Endodermal cell (in vitro differentiated cells): ENCODE results near the gene SYNGAP1. TPM values are rescaled to one million over a fixed set of nuclear protein-coding genes. Genes with fewer than 3 reads are reported as not detected.

ENCODE experiments used
- DNase-seq: peaks from one replicate; pipeline ENCODE4 v3.0.0-alpha.2; 2017
- H3K27ac ChIP-seq: 2 replicates; pipeline ENCODE4 v1.5.1; 2013; ENCODE audit warnings: mild to moderate bottlenecking, low read depth, low read length, moderate library complexity
- H3K27me3 ChIP-seq: 2 replicates; pipeline ENCODE4 v1.6.1; 2013; ENCODE audit warnings: mild to moderate bottlenecking, low read length, moderate library complexity; ENCODE audit not compliant: insufficient read depth, control insufficient read depth, poor library complexity, severe bottlenecking
- H3K36me3 ChIP-seq: 2 replicates; pipeline ENCODE4 v1.7.0; 2013; ENCODE audit warnings: mild to moderate bottlenecking, low read length, moderate library complexity; ENCODE audit not compliant: control insufficient read depth, insufficient read depth
- H3K4me1 ChIP-seq: one replicate; pipeline ENCODE4 v1.7.0; 2013; ENCODE audit warnings: low read length; ENCODE audit not compliant: control insufficient read depth, insufficient read depth
- H3K4me3 ChIP-seq: 2 replicates; pipeline ENCODE4 v1.5.1; 2013; ENCODE audit warnings: mild to moderate bottlenecking, low read length, moderate library complexity
- H3K9ac ChIP-seq: 2 replicates; pipeline ENCODE4 v1.6.1; 2013; ENCODE audit warnings: mild to moderate bottlenecking, low read length, moderate library complexity; ENCODE audit not compliant: poor library complexity, severe bottlenecking; ENCODE audit errors: extremely low read depth
- H3K9me3 ChIP-seq: 2 replicates; pipeline ENCODE4 v1.6.1; 2013; ENCODE audit warnings: mild to moderate bottlenecking, low read length, moderate library complexity; ENCODE audit not compliant: control insufficient read depth
- H3K27ac Mint-ChIP-seq: 2 replicates; pipeline ENCODE4 v1.8.0; 2020; ENCODE audit warnings: mixed read lengths
- H3K27me3 Mint-ChIP-seq: 2 replicates; pipeline ENCODE4 v1.8.0; 2021; ENCODE audit warnings: mild to moderate bottlenecking, mixed read lengths; ENCODE audit not compliant: insufficient read depth
- H3K36me3 Mint-ChIP-seq: 2 replicates; pipeline ENCODE4 v1.8.0; 2020; ENCODE audit warnings: low read depth, mixed read lengths
- H3K4me1 Mint-ChIP-seq: 2 replicates; pipeline ENCODE4 v1.8.0; 2020; ENCODE audit warnings: mixed read lengths
- H3K4me3 Mint-ChIP-seq: 2 replicates; pipeline ENCODE4 v1.8.0; 2020; ENCODE audit warnings: mild to moderate bottlenecking, moderate library complexity, mixed read lengths
- H3K9me3 Mint-ChIP-seq: 2 replicates; pipeline ENCODE4 v1.8.0; 2020; ENCODE audit warnings: mild to moderate bottlenecking, mixed read lengths
- WGBS, 2 experiments: methylation state at CpG; one replicate each; pipeline versions ENCODE4 v1.1.5 to v1.1.7; 2013; ENCODE audit warnings: missing lambda C conversion rate in 2 of 2, mixed read lengths in 1 of 2; ENCODE audit not compliant: insufficient coverage in 1 of 2, insufficient read length in 1 of 2; 5-methylcytosine and 5-hydroxymethylcytosine counted together
- total RNA-seq, 2 donors: library from RNA; stranded (reverse); fragmentation: NEBNext Ultra II Directional in 1 of 2; extraction: Animal tissue kit (Norgen Biotek cat#: 25700) in 1 of 2; gene quantifications; 2 replicates in 1 of 2; 3 replicates in 1 of 2; pipeline ENCODE4 v1.2.1, GENCODE V29; 2021
- TF ChIP-seq, protein P1 (sequence below): fragments of 200-600 bp; sonication (generic); conservative IDR thresholded peaks from 2 replicates; pipeline ENCODE4 v1.5.0; 2021; ENCODE audit warnings: antibody characterized with exemption, mild to moderate bottlenecking

Gene SYNGAP1
- total RNA-seq, 2 donors from 2014 or later = 90.2 to 94.2 TPM

DNA sequence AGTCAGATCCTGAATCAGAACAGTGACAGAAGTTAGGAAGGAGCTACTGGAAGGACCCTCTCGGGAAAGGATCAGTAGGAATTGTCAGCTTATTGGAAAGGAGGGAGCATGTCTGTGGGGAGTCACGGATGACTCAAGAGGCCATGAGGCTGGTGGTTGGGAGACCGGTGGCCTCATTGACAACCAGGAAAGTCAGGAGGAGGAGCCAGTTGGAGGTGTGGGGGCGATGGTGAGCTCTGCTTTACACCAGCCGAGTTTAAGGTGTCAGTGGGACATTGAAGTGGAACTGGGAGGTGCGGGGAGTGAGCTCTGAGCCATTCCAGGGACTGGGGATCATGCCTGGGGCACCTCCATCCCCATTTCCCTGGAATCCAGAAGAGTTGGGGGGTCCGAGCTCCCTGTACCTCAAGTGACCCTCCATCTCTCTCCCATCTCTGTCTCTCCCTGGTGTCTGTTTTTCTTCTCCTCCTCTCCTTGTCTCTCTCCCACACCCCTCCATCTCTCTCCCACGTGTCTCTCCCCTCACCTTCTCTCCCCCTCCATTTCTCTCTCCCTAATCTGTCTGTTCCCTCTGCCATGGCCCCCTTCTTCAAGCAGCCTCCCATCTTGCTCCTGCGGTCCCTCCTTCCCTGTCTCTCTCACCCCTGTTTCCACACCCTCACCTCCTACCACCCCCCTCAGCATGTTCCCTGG, 20.2 kb downstream of the SYNGAP1 start:
- TF ChIP-seq, protein P1, sequence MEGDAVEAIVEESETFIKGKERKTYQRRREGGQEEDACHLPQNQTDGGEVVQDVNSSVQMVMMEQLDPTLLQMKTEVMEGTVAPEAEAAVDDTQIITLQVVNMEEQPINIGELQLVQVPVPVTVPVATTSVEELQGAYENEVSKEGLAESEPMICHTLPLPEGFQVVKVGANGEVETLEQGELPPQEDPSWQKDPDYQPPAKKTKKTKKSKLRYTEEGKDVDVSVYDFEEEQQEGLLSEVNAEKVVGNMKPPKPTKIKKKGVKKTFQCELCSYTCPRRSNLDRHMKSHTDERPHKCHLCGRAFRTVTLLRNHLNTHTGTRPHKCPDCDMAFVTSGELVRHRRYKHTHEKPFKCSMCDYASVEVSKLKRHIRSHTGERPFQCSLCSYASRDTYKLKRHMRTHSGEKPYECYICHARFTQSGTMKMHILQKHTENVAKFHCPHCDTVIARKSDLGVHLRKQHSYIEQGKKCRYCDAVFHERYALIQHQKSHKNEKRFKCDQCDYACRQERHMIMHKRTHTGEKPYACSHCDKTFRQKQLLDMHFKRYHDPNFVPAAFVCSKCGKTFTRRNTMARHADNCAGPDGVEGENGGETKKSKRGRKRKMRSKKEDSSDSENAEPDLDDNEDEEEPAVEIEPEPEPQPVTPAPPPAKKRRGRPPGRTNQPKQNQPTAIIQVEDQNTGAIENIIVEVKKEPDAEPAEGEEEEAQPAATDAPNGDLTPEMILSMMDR = no peak
- Histone ChIP-seq H3K27me3 (no peaks in the 10 kb centered on the region), H3K9ac (no peak overlapping the region), H3K9me3 (no peaks in the 10 kb centered on the region), H3K36me3 (peaks cover 73% of the 10 kb centered on the region), H3K4me3 (no peak overlapping the region), H3K4me1 (no peaks in the 10 kb centered on the region), H3K27ac (no peak overlapping the region)
- Mint-ChIP-seq H3K36me3 (peaks cover 78% of the 10 kb centered on the region), H3K27me3 (no peaks in the 10 kb centered on the region), H3K9me3 (no peaks in the 10 kb centered on the region), H3K4me3 (no peak overlapping the region), H3K4me1 (no peaks in the 10 kb centered on the region), H3K27ac (no peak overlapping the region)
- WGBS, 2 experiments = 88 to 94% methylated on average over 5 to 9 of the region's 9 CpGs
- DNase-seq = no peak

DNA sequence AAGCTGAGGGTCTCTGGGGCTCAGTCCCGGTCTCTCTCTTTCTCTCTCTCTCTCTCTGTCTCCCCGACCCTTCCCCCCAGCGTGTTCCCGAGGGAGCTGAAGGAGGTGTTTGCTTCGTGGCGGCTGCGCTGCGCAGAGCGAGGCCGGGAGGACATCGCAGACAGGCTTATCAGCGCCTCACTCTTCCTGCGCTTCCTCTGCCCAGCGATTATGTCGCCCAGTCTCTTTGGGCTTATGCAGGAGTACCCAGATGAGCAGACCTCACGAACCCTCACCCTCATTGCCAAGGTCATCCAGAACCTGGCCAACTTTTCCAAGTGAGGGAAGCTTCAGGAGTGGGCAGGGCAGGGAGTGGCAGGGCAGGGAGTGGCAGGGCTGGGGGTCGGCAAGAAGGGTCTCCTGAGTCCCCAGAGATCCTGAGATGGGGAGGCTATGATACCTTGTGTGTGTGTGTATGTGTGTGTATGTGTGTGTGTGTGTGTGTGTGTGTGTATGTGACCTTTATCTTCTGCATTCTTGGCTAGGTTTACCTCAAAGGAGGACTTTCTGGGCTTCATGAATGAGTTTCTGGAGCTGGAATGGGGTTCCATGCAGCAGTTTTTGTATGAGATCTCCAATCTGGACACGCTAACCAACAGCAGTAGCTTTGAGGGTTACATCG, 20.9 kb downstream of the SYNGAP1 start:
- H3K4me1 Mint-ChIP-seq = no peaks in the 10 kb centered on the region
- no peaks in the 10 kb centered on the region for H3K27me3 Mint-ChIP-seq
- WGBS, 2 experiments = 90 to 91% methylated on average over 12 to 19 of the region's 19 CpGs
- H3K4me3 ChIP-seq = no peak overlapping the region
- no peaks in the 10 kb centered on the region for H3K4me1 ChIP-seq
- no peaks in the 10 kb centered on the region for H3K9me3 Mint-ChIP-seq
- no peak overlapping the region for H3K27ac ChIP-seq
- H3K27ac Mint-ChIP-seq = no peak overlapping the region
- no peaks in the 10 kb centered on the region for H3K9me3 ChIP-seq
- no peak overlapping the region for H3K4me3 Mint-ChIP-seq
- H3K27me3 ChIP-seq = no peaks in the 10 kb centered on the region
- H3K9ac ChIP-seq = no peak overlapping the region
- TF ChIP-seq, protein P1 = no peak
- H3K36me3 ChIP-seq = peaks cover 70% of the 10 kb centered on the region
- DNase-seq = no peak
- H3K36me3 Mint-ChIP-seq = peaks cover 74% of the 10 kb centered on the region

DNA sequence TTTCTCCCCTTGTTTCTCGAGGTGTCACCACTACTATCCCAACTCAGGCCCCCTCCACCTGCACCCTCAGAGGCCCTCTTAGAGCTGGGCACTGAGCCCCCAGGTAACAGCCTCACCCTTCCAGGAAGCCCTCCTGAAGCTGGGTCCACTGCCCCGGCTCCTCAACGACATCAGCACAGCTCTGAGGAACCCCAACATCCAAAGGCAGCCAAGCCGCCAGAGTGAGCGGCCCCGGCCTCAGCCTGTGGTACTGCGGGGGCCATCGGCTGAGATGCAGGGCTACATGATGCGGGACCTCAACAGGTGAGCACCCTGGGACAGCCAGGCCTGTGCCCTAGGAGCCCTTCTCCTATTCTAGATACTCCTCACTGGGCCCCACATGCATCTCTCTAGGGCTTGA, 21.6 kb downstream of the SYNGAP1 start:
- Mint-ChIP-seq H3K36me3 (peaks cover 74% of the 10 kb centered on the region), H3K4me1 (no peaks in the 10 kb centered on the region), H3K27ac (no peak overlapping the region), H3K27me3 (no peaks in the 10 kb centered on the region), H3K9me3 (no peaks in the 10 kb centered on the region), H3K4me3 (no peak overlapping the region)
- H3K4me1 ChIP-seq = no peaks in the 10 kb centered on the region
- H3K9ac ChIP-seq = no peak overlapping the region
- H3K4me3 ChIP-seq = no peak overlapping the region
- H3K27ac ChIP-seq = no peak overlapping the region
- H3K9me3 ChIP-seq = no peaks in the 10 kb centered on the region
- WGBS, 2 experiments = 82 to 94% methylated on average over 3 to 9 of the region's 9 CpGs
- TF ChIP-seq, protein P1 = no peak
- peaks cover 71% of the 10 kb centered on the region for H3K36me3 ChIP-seq
- no peak for DNase-seq
- no peaks in the 10 kb centered on the region for H3K27me3 ChIP-seq
